Astrocyte of the cerebellum (primary cell): ENCODE measurements around the gene ANKHD1.

Experiments used
- DNase-seq: peaks from one replicate; pipeline ENCODE4 v3.0.0-alpha.2; 2011; ENCODE audit warnings: low read depth
- H3K4me3 ChIP-seq: 2 replicates; pipeline ENCODE4 v1.5.1; 2011; ENCODE audit warnings: mild to moderate bottlenecking, low read depth, low read length, moderate library complexity
- CTCF ChIP-seq: IDR thresholded peaks from 2 replicates; pipeline ENCODE4 v1.5.1; 2012; ENCODE audit warnings: low read length, low read depth, moderate library complexity, mild to moderate bottlenecking; ENCODE audit errors: missing control alignments
- in situ Hi-C: cut with HindIII; loops from 2 replicates; pipeline ENCODE4 v1.10.0; 2017; ENCODE audit warnings: low sequenced_read_pairs

The ANKHD1 gene

GRCh38 chr5:140554454-140554853 is 152.8 kb downstream of the ANKHD1 start:
- TF ChIP-seq CTCF, result no peak
- no peak overlapping the region for H3K4me3 ChIP-seq
- no peak for DNase-seq
- in situ Hi-C loops, result no loop called here

- no peak for TF ChIP-seq CTCF
- peak overlapping the region; percentile 88 for H3K4me3 ChIP-seq
- DNase-seq, result no peak
- in situ Hi-C loops, result no loop called here
Measured at GRCh38 chr5:140555747-140556312, 154.2 kb downstream of the ANKHD1 start.

- TF ChIP-seq CTCF, result no peak
- no peak for DNase-seq
- peak overlapping the region; percentile 88 for H3K4me3 ChIP-seq
- in situ Hi-C loops, result no loop called here
Measured at GRCh38 chr5:140556438-140556837, 154.8 kb downstream of the ANKHD1 start.

GRCh38 chr5:140557136-140557805 is 155.6 kb downstream of the ANKHD1 start, which contains the start of gene SRA1:
Gene SRA1, minus strand, starts transcription at chr5:140557473. Its CDS starts 21 bp downstream, at chr5:140557452.
- TF ChIP-seq CTCF, result no peak
- in situ Hi-C loops, result no loop called here
- DNase-seq, result peak; percentile 69
- H3K4me3 ChIP-seq, result peak within 1 kb of the TSS; percentile 88

- in situ Hi-C loops, result no loop called here
- H3K4me3 ChIP-seq, result no peak overlapping the region
- no peak for TF ChIP-seq CTCF
- no peak for DNase-seq
Measured at GRCh38 chr5:140557965-140558364, 156.3 kb downstream of the ANKHD1 start.

GRCh38 chr5:140558542-140558941 is 156.9 kb downstream of the ANKHD1 start:
- in situ Hi-C loops, result no loop called here
- no peak overlapping the region for H3K4me3 ChIP-seq
- no peak for TF ChIP-seq CTCF
- DNase-seq, result no peak
